ENCODE measurements around the gene SLC7A6OS. TPM values are rescaled to one million over a fixed set of nuclear protein-coding genes. Genes with fewer than 3 reads are reported as not detected.

Gene SLC7A6OS
- total and polyA plus RNA-seq, 10 of the 15 experiments (the other 5 are each of a cell fraction or from before 2014, with no cell fraction given): 2.9 to 27.4 (median 16.9) TPM

- ChIA-PET RAD21 (ENCODE audit: unreplicated experiment) (interaction anchor here (1.1 to 2.5 kb wide), 9 partner anchors 9 to 57 kb away, joined by 3 to 15 read pairs (median 5); partner anchors contain the start of genes PRMT7, SLC7A6 and SLC7A6OS), CTCF (interaction anchor here (0.7 to 2.5 kb wide), 8 partner anchors 9 to 56 kb away, joined by 3 to 12 read pairs (median 6); partner anchors contain the start of genes PRMT7, SLC7A6 and SLC7A6OS), SMC1A (ENCODE audit: uncharacterized antibody, unreplicated experiment) (interaction anchor here (0.9 to 18.5 kb wide), 7 partner anchors 4 to 189 kb away, joined by 3 to 253 read pairs (median 12); partner anchors contain the start of genes PRMT7, SLC7A6 and SLC7A6OS), POLR2A (interaction anchor here (1.0 to 12.2 kb wide), 6 partner anchors 9 to 97 kb away, joined by 3 to 177 read pairs (median 4); partner anchors contain the start of genes PRMT7 and SLC7A6OS)
- WGBS (ENCODE audit: insufficient coverage, insufficient replicate concordance, low lambda C conversion rate, missing lambda C conversion rate): 98% methylated on average over 4 of the region's 4 CpGs
- intact Hi-C loops (cut with micrococcal nuclease; ENCODE audit: unreplicated experiment) (no loop called here), in situ Hi-C loops (cut with MboI) (no loop called here)
- H3K4me1 ChIP-seq (ENCODE audit: control insufficient read depth, insufficient read depth, low read length): peaks cover 47% of the 10 kb centered on the region
- TF ChIP-seq SMAD1 (IDR thresholded peaks at IDR 0.05; ENCODE audit: low read depth, partially characterized antibody): no peak
- no peak for TF ChIP-seq EZH2 (IDR thresholded peaks at IDR 0.05; ENCODE audit: borderline replicate concordance, control insufficient read depth, low read depth, low read length)
- TF ChIP-seq ZNF274 (IDR thresholded peaks at IDR 0.05; ENCODE audit: insufficient read depth, insufficient read length): no peak
- no peak for TF ChIP-seq HDAC2 (IDR thresholded peaks at IDR 0.05)
- TF ChIP-seq POLR2AphosphoS5 (IDR thresholded peaks at IDR 0.05; ENCODE audit: low read length): no peak
- TF ChIP-seq RELB (IDR thresholded peaks at IDR 0.05; ENCODE audit: low read depth): no peak
- no peak for TF ChIP-seq MEF2A (IDR thresholded peaks at IDR 0.05; ENCODE audit: insufficient read depth, low read depth, low read length)
- no peak for TF ChIP-seq SKIL (IDR thresholded peaks at IDR 0.05; ENCODE audit: low read depth, poor library complexity, severe bottlenecking)
- TF ChIP-seq RAD21 (IDR thresholded peaks at IDR 0.05; ENCODE audit: insufficient read depth, low read depth, low read length): no peak
- TF ChIP-seq TAF1 (IDR thresholded peaks at IDR 0.05; ENCODE audit: borderline replicate concordance, low read depth, low read length): no peak
- no peak for TF ChIP-seq CREB1 (IDR thresholded peaks at IDR 0.05; ENCODE audit: low read depth)
- TF ChIP-seq POLR2A (IDR thresholded peaks at IDR 0.05; ENCODE audit: low read depth, low read length): no peak
- TF ChIP-seq ATF2 (IDR thresholded peaks at IDR 0.05; ENCODE audit: low read length): no peak
- TF ChIP-seq JUNB (IDR thresholded peaks at IDR 0.05): no peak
- no peak for TF ChIP-seq ATF7 (IDR thresholded peaks at IDR 0.05; ENCODE audit: low read depth)
- peak overlapping the region; percentile 41 for H3K27ac ChIP-seq (ENCODE audit: control insufficient read depth, insufficient read depth)
- FAIRE-seq (no peak), ATAC-seq (peak; percentile 3; the same call in 2 of the 3 replicates), DNase-seq (ENCODE audit: low read depth, low spot score) (no peak)
- H3K9ac ChIP-seq (ENCODE audit: control insufficient read depth, insufficient read depth, low read length): no peak overlapping the region
- H3K9me3 ChIP-seq (replicated peaks; ENCODE audit: control insufficient read depth, insufficient read depth, low read length): no peaks in the 10 kb centered on the region
- peak overlapping the region; percentile 45 for H3K4me2 ChIP-seq (ENCODE audit: control insufficient read depth, insufficient read depth)
- no peaks in the 10 kb centered on the region for H3K27me3 ChIP-seq (replicated peaks in 1 of 2; ENCODE audit: control insufficient read depth in 2 of 2, insufficient read depth in 2 of 2, low read length in 1 of 2)
- BruUV-seq (replicated peaks): no TSS peak
- peaks cover 9 to 23% of the 10 kb centered on the region in 2 experiments; a peak in 3 of 4 replicates for H3K36me3 ChIP-seq (ENCODE audit: control insufficient read depth in 2 of 2, insufficient read depth in 2 of 2, low read length in 1 of 2)
- peaks cover 66% of the 10 kb centered on the region for H3K79me2 ChIP-seq (ENCODE audit: control insufficient read depth, insufficient read depth, low read length)
- H2AFZ ChIP-seq (ENCODE audit: control insufficient read depth, low read depth, low read length): no peak overlapping the region
- H4K20me1 ChIP-seq (ENCODE audit: control insufficient read depth, insufficient read depth): no peaks in the 10 kb centered on the region
- H3K4me3 ChIP-seq: peak overlapping the region; percentile 51
These were observed 38.1 kb downstream of the SLC7A6OS start for GRCh38 chr16:68272507-68273209.
